Measurements from ENCODE around the gene PEX26. TPM values are rescaled to one million over a fixed set of nuclear protein-coding genes. Genes with fewer than 3 reads are reported as not detected.
A peak's percentile ranks its signal among the peaks of the same experiment; 100 is the strongest.
"Not testable (repeated sequence)": the region's sequence is repeated elsewhere in the genome, so short reads cannot be mapped to it uniquely, and the experiment has no call there.

PEX26 gene
- total RNA-seq, 1 experiment from 2014 or later: 11.5 TPM

GRCh38 chr22:18056807-18057474 is 20.8 kb upstream of the PEX26 start:
- DNase-seq (ENCODE audit: low read depth): no peak

DNA sequence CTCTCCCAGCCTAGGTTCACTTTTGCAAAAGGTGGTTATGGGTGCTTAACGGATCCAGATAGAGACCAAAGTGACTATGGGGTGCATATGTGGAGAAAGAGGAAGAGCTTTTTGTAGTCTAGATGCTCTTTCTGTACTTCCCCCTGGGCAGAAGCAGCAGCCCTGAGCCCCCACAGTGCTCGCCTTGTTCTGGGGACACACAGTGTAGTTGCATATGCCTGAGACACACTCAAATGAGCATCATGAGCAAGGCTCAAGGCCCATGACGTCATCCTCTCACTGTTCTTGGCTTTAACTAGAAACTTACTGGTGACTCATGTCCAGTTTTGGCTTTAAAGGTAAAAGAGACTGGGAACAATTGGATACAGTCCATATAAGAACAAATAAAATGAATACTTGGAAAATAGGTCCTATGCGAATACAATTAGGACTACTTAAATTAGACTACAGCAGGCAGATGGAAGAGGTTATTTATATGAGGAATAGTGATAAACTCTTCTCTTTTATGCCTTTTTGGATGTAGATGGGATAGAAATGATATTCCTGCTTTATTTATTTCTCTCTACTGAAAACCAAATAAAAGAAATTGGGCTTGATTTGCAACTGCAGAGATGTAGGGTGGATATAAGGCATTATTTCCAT is 20.1 kb upstream of the PEX26 start:
- DNase-seq (ENCODE audit: low read depth): peak; percentile 97

DNA sequence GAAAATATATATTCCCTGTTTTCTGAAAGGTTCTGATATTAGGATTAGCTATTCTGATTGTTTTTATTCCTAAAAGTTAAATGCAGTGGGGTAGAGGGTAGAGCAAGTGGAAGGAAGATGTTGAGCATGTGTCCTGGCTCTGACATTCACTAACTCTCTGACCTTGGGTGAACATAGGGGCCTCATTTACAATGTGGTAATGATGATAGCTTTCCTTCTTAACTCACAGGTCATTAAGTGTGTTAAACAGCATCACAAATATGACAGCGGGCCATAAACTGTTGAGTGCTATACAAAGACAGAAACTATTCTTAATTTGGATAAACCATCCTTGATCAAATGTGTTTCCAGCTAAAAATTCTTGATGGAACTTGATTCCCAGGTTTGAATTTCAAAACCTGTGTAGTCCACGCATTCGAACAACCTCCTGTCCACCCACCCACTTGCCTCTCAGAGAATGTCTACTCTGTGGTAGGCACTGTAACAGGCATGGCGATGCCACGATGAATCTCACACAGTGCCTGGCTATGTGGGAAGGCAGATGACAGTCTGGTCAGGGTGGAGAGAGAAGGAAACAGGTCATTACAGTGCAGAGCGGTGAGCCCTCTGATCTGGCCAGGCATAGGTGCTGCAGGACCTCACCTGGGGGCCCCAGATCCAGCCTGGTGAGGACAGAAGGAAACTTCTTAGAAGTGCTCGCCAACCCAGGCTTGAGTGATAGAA is 19.3 kb upstream of the PEX26 start:
- DNase-seq (ENCODE audit: low read depth): no peak

- DNase-seq (ENCODE audit: low read depth): no peak
Observed at GRCh38 chr22:18059094-18059417, 18.7 kb upstream of the PEX26 start.

DNA sequence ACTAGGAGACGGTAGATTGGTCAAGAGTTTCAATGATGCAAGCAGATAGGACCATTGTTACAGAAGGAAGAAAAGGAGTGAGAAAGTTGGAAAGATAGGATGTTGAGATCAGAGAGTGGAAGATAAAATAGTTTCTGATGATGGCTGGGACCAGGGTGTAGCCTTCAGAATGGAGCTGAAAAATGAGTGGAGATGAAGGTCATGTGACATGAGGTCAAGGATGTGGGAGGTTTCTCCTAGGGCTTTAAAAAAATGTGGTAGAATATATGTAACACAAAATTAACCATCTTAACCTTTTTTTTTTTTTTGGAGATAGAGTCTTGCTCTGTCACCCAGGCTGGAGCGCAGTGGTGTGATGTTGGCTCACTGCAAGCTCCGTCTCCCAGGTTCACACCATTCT is 18.3 kb upstream of the PEX26 start:
- no peak for DNase-seq (ENCODE audit: low read depth)

DNA sequence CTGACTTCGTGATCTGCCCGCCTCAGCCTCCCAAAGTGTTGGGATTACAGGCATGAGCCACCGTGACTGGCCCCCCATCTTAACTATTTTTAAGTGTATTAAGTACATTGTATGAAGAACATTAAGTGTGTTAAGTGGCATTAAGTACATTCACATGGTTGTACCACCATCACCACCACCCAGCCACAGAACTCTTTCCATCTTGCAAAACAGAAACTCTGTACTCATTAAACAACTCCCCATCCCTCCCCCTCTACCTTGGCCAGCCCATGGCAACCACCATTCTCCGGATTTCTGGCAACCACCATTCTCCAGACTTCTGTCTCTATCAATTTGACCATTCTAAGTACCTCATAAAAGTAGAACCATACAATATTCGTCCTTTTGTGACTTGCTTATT is 17.8 kb upstream of the PEX26 start:
- no peak for DNase-seq (ENCODE audit: low read depth)

- peak; percentile 78 for DNase-seq (ENCODE audit: low read depth)
Observed at GRCh38 chr22:18060646-18061620, 16.9 kb upstream of the PEX26 start.

DNA sequence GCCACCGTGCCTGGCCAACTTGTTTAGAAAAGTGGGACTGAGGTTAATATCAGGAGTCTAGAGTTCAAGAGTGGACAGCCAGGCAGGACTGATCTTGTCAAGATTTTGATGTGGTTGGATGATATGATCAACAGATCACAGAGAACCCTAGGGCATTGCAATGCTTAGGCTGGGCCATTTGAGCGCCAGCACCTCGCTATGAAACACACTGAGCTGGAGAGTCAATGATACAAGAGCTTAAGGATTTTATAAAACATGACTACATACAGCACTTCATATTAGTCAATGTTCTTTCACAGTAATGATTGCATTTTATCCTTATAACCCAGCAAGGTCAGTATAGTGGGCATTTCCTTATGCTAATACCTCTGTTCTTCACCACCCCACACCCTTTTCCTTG is 15.4 kb upstream of the PEX26 start:
- DNase-seq (ENCODE audit: low read depth): peak; percentile 56

- peak; percentile 99 for DNase-seq (ENCODE audit: low read depth)
Observed at GRCh38 chr22:18063306-18063705, 14.5 kb upstream of the PEX26 start.

DNA sequence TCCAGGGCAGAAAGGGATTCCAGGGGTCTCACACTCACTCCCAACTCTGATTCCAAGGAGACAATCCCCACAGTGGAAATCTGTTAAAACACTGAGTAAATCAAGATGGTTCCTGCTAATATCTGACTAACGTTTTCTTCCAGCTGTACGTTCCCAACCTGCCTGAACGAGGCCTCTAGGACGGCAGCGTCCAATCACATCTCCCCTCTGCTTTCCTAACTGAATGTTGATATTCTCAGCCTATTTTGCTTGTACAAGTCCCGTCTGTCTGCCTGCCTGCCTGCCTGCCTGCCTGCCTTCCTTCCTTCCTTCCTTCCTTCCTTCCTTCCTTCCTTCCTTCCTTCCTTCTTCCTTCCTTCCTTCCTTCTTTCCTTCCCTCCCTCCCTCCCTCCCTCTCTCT is 14.1 kb upstream of the PEX26 start:
- DNase-seq (ENCODE audit: low read depth): not testable (repeated sequence)

DNA sequence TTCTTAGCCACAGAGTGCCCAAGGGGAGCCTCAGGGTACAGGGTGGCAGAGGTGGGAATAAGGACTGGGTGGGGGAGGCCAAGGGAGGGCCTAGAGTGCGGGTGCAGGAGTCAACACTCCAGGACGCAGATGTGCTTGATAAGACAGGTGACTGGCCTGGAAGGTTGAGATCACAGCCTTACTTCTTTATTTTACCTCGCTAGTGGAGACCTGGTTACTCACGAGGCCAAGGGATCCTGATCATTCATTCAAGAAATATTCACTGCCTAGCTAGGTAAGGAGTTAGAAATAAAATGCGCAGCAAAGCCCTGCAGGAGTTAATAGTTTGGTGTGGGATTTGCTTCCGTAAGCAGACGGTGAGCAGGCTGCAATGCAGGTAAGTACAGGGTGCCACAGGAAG is 13.2 kb upstream of the PEX26 start:
- DNase-seq (ENCODE audit: low read depth): no peak

- no peak for DNase-seq (ENCODE audit: low read depth)
Observed at GRCh38 chr22:18065256-18065655, 12.5 kb upstream of the PEX26 start.

DNA sequence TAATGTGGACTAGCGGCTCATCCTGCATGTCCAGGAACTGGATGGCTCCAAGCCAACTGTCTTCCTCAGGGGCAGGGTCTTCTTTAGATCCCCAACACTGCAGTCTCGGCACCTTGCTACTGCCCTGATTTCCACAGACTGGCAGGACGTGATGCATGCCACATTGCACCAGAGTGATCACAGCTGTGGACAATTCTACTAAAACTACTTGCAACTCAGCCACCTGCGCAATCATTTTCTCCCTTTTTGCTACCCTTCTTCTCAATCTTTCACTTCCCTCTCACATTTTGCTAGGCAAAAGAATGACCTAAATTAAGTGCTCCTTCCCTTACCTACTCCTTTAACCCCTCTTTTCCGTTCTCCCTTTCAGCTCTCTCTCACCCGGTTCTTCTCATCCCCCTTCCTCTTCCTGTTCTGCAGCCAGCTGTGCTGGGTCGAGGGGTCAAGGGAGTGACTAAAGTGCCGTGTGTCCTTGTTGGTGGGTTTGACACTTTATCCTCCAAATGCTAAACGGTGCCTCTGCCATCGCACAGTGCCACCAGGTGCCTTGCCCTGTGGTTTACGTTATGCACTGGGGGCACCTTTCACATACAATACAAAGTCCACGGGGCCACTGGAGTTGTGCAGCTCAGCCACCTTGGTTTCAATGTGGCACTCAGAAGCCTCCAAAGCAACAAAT is 11.5 kb upstream of the PEX26 start:
- DNase-seq (ENCODE audit: low read depth): no peak

GRCh38 chr22:18067121-18067520 is 10.7 kb upstream of the PEX26 start:
- DNase-seq (ENCODE audit: low read depth): no peak

DNA sequence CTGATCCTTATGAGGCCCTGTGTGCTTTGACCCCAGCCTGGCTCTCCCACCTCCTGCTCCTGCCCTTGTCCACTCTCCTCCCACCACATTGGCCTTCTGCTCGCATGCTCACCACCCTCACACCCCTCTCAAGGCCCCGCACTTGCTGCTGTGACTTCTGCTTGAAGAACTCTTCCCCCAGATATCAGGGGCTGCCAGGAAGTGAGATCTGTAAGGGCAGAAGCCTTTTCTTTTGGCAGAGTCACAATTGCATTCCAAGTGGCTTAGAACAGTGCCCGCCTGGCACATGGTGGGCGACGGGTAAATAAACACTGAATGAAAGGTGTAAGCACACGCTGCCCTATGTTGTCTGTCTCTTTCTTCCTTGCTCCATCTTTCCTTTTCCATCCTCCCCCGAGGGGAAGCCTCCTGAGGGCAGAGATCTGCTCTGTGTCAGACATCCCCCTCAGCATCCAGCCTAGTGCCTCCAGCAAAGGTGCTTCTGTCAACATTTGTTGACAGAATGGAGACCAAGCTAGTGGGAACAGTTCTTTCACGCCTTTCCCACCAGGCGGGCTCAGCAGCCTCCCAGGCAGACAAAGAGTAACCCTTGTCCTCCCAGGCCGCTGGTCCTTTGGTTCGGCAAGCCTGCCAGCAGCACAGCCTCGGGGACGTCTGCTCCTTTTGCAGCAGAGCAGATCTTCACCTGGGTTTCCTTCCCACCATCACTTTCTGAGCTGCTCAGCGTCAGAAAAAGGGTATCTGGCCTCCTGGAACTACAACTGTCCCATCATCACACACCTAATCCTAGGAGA is 10.0 kb upstream of the PEX26 start:
- DNase-seq (ENCODE audit: low read depth): no peak

DNA sequence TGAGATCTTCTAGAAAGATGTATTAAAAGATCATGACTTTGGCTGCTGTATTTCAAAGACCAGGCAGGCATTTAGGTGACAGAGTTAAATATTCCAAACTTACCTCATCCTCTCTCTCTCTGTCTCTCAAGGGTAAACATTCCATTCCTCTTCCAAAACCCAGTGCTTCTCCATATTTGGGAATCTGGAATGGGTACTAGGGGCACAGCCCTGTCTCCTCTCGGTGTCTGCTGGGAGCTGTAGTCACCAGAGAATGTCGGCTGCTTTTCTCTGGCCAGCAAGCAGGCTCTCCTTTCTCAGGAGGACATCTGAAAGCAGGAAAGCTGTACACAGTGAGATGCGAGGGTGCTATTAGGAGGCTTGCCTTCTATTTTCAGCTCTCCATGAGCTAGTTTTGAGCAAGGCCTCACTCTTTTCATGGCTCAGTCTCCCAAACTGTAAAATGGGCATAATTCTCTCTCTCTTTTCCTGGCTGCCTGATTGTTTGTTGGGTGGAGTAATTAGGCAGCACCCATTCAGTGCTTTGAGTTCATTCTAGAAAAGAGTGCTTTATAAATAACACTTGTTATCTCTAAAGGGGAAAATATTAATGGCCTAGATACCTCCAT is 9.3 kb upstream of the PEX26 start:
- peak; percentile 30 for DNase-seq (ENCODE audit: low read depth)

GRCh38 chr22:18069041-18069440 is 8.7 kb upstream of the PEX26 start:
- DNase-seq (ENCODE audit: low read depth): no peak

- DNase-seq (ENCODE audit: low read depth): no peak
Observed at GRCh38 chr22:18070041-18070440, 7.7 kb upstream of the PEX26 start.

- DNase-seq (ENCODE audit: low read depth): no peak
Observed at GRCh38 chr22:18070556-18071306, 7.1 kb upstream of the PEX26 start.
